ENCODE data around the gene PDPN. TPM values are rescaled to one million over a fixed set of nuclear protein-coding genes. Genes with fewer than 3 reads are reported as not detected.

PDPN gene
- polyA plus RNA-seq, 1 of the 3 experiments (the other 2 are of a cell fraction) = not detected

- H3K36me3 ChIP-seq (replicated peaks in 1 of 2; ENCODE audit: control insufficient read depth in 1 of 2, insufficient read depth in 2 of 2, low read length in 1 of 2) = no peaks in the 10 kb centered on the region
- H3K27ac ChIP-seq (ENCODE audit: low read depth in 2 of 2, low read length in 1 of 2) = no peak overlapping the region
- H3K4me2 ChIP-seq = no peak overlapping the region
- H3K9ac ChIP-seq = no peak overlapping the region
- H4K20me1 ChIP-seq (ENCODE audit: insufficient read depth) = no peaks in the 10 kb centered on the region
- DNase-seq = no peak
- H3K4me1 ChIP-seq (ENCODE audit: control insufficient read depth in 1 of 2, insufficient read depth in 2 of 2, low read depth in 1 of 2, low read length in 1 of 2) = no peaks in the 10 kb centered on the region
- TF ChIP-seq TAF1 (IDR thresholded peaks at IDR 0.05; ENCODE audit: borderline replicate concordance, low read depth, low read length) (no peak), RFX5 (IDR thresholded peaks at IDR 0.05; ENCODE audit: low read length) (no peak), FOXM1 (IDR thresholded peaks at IDR 0.05; ENCODE audit: low read depth) (no peak), NFIC (IDR thresholded peaks at IDR 0.05; ENCODE audit: borderline replicate concordance) (no peak), RCOR1 (IDR thresholded peaks at IDR 0.05; ENCODE audit: low read length) (no peak), EZH2phosphoT487 (IDR thresholded peaks at IDR 0.05; ENCODE audit: borderline replicate concordance, low read depth) (no peak), RAD21 (IDR thresholded peaks at IDR 0.05; ENCODE audit: low read length) (no peak), USF1 (IDR thresholded peaks at IDR 0.05; ENCODE audit: borderline replicate concordance, low read depth) (no peak), TEAD4 (IDR thresholded peaks at IDR 0.05; ENCODE audit: borderline replicate concordance, insufficient read depth) (no peak), SMC3 (IDR thresholded peaks at IDR 0.05; ENCODE audit: low read depth, low read length) (no peak), MAX (IDR thresholded peaks at IDR 0.05; ENCODE audit: low read depth) (no peak), FOSL2 (IDR thresholded peaks at IDR 0.05; ENCODE audit: borderline replicate concordance, low read depth) (no peak), POLR2AphosphoS5 (IDR thresholded peaks at IDR 0.05; ENCODE audit: low read depth, low read length) (no peak), REST (IDR thresholded peaks at IDR 0.05; ENCODE audit: low read depth, low read length) (no peak)
- no peaks in the 10 kb centered on the region; the same call in 1 of the 2 replicates for H3K27me3 ChIP-seq (ENCODE audit: insufficient read depth)
- H2AFZ ChIP-seq (ENCODE audit: low read depth) = no peak overlapping the region
- H3K9me3 ChIP-seq = no peaks in the 10 kb centered on the region
- POLR2A ChIA-PET = no interaction called here
- CTCF ChIA-PET = no interaction called here
- no peaks in the 10 kb centered on the region for H3K9me2 ChIP-seq
- H3K4me3 ChIP-seq (ENCODE audit: low read depth in 2 of 2, low read length in 1 of 2) = no peak overlapping the region
- 8% methylated on average over 5 of the region's 5 CpGs for WGBS (ENCODE audit: low lambda C conversion rate)
- H3K79me2 ChIP-seq (ENCODE audit: insufficient read depth) = no peaks in the 10 kb centered on the region
- no peaks in the 10 kb centered on the region for H3F3A ChIP-seq (replicated peaks; ENCODE audit: insufficient read depth)
Observed at GRCh38 chr1:13604176-13604575, 20.5 kb downstream of the PDPN start.

GRCh38 chr1:13604721-13605120, 21.1 kb downstream of the PDPN start:
- no peaks in the 10 kb centered on the region for H3K4me1 ChIP-seq (ENCODE audit: control insufficient read depth in 1 of 2, insufficient read depth in 2 of 2, low read depth in 1 of 2, low read length in 1 of 2)
- H3F3A ChIP-seq (replicated peaks; ENCODE audit: insufficient read depth) = no peaks in the 10 kb centered on the region
- H3K79me2 ChIP-seq (ENCODE audit: insufficient read depth) = no peaks in the 10 kb centered on the region
- POLR2A ChIA-PET = no interaction called here
- no peak overlapping the region for H3K4me3 ChIP-seq (ENCODE audit: low read depth in 2 of 2, low read length in 1 of 2)
- H2AFZ ChIP-seq (ENCODE audit: low read depth) = no peak overlapping the region
- H3K9ac ChIP-seq = no peak overlapping the region
- no peaks in the 10 kb centered on the region for H4K20me1 ChIP-seq (ENCODE audit: insufficient read depth)
- WGBS (ENCODE audit: low lambda C conversion rate) = 1% methylated on average over 3 of the region's 3 CpGs
- CTCF ChIA-PET = interaction anchor here (0.6 kb wide), 1 partner anchor 13 kb away, joined by 3 read pairs; no protein-coding TSS in a partner anchor
- DNase-seq = no peak
- no peak overlapping the region for H3K4me2 ChIP-seq
- no peaks in the 10 kb centered on the region for H3K36me3 ChIP-seq (replicated peaks in 1 of 2; ENCODE audit: control insufficient read depth in 1 of 2, insufficient read depth in 2 of 2, low read length in 1 of 2)
- H3K27ac ChIP-seq (ENCODE audit: low read depth in 2 of 2, low read length in 1 of 2) = no peak overlapping the region
- H3K9me3 ChIP-seq = no peaks in the 10 kb centered on the region
- no peaks in the 10 kb centered on the region; the same call in 1 of the 2 replicates for H3K27me3 ChIP-seq (ENCODE audit: insufficient read depth)
- H3K9me2 ChIP-seq = no peaks in the 10 kb centered on the region
- TF ChIP-seq MXI1 (IDR thresholded peaks at IDR 0.05; ENCODE audit: low read depth, low read length) (no peak), RCOR1 (IDR thresholded peaks at IDR 0.05; ENCODE audit: low read length) (no peak), RXRA (IDR thresholded peaks at IDR 0.05; ENCODE audit: borderline replicate concordance, low read depth) (no peak), ZBTB33 (IDR thresholded peaks at IDR 0.05; ENCODE audit: borderline replicate concordance, low read depth) (no peak), IRF3 (IDR thresholded peaks at IDR 0.05; ENCODE audit: low read depth, low read length) (no peak), NRF1 (IDR thresholded peaks at IDR 0.05; ENCODE audit: low read depth, low read length) (no peak), EP300 (IDR thresholded peaks at IDR 0.05; ENCODE audit: borderline replicate concordance in 1 of 2, low read depth in 1 of 2, low read length in 1 of 2) (no peak), RAD21 (IDR thresholded peaks at IDR 0.05; ENCODE audit: low read length) (no peak), RFX5 (IDR thresholded peaks at IDR 0.05; ENCODE audit: low read length) (no peak)
